ENCODE results near the gene SLC35E1.

GRCh38 chr19:16594681-16595091 lies 22.5 kb upstream of the SLC35E1 start:
- TF ChIP-seq CTCF (conservative IDR thresholded peaks at IDR 0.05; ENCODE audit: low read depth in 2 of 2) = no peak
- no peak for TF ChIP-seq EZH2 (IDR thresholded peaks at IDR 0.05; ENCODE audit: low read depth, unreplicated experiment)
- TF ChIP-seq STAT1 (IDR thresholded peaks at IDR 0.05; ENCODE audit: unreplicated experiment) = no peak
- TF ChIP-seq EZH2phosphoT487 (IDR thresholded peaks at IDR 0.05; ENCODE audit: unreplicated experiment) = no peak
- no peak for TF ChIP-seq ZNF114 (CRISPR knock-in tag; IDR thresholded peaks at IDR 0.05)
